GM18517 (cell line): ENCODE measurements around the gene SUPT3H.

Source experiments
- ATAC-seq: cut with Tn5 transposase; IDR thresholded peaks from one replicate; pipeline ENCODE4 v1.9.1; 2021; ENCODE audit warnings: mild to moderate bottlenecking, moderate library complexity; ENCODE audit not compliant: unreplicated experiment

Gene SUPT3H

DNA sequence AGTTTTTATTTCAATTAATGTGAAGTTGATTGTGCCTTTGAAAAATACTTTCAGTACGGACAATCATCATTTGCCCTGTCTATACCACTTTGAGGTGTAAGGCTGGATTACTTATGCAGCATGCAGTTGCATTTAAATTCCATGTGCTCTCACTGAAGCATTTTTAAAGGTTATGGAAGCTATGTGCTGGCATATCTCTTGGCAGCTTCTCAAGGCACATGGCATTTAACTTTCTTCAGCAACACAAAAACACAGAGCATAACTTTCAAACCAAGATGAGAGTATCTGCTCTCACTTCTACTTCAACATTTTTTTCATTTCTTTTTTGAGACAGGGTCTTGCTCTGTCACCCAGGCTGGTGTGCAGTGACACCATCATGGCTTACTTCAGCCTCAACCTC is 410.3 kb downstream of the SUPT3H start:
- ATAC-seq: no peak

DNA sequence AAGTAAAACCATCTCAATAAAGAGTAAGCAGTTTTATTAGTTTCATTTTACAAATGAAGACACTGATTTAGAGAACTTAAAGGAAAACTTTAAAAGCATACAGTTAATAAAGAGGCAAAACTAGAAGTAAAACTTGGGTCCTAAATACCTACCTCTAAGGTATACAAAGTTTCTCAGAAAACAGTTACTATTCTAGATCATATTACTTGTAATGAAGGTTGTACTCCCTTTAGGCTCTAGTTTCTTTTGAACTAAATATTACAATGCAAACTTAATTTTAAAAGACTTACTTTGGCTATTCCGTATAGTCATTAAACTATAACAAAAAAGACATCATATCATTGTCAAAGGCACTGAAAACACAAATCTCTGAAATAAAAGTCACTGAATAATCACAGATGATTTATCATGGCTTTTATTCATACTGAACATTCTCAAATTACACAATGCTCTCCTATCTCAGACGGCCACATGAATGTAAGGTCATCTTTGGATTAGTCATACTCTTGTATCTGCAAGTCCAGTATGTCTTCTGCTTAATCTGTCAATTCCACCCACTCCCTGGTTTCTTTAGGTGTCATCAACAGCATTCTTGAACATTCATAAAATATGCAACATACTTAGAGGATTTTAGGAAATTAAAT is 411.2 kb downstream of the SUPT3H start:
- no peak for ATAC-seq

DNA sequence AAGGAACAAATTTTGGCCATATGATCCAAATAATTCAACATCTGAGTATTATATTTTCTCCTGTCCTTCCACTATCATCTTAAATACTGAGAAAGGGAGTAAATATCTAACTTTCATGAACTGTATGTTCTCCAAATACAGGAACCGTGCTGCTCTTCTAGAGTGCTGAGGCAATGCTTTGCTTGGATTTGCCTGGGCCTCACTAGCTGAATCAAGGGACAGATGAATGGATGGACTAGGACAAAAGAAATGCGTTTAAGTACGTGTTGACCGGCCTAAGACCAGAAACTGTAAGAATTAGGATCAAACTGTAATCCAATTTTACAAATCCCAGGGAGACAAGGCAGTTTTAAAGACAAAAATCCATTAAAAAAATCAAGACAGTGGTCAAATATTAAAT is 412.0 kb downstream of the SUPT3H start:
- no peak for ATAC-seq

DNA sequence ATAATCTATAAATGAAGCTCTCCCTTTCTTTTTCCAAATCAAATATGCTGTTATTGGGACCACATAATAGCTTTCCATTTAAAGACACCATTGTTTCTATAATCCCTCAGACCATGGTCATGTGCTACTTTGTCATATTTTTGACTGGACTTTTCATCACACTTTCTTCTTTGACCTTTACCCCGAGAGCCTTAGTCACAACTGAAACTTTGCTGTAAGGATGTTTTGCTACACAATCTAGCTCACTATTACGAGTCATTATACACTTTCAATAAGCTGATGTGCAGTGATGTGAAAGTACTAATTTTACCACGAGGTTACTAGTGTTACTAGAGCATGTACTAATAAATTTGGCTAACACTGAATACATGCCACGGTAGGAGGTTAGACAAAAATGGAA is 416.8 kb downstream of the SUPT3H start:
- no peak for ATAC-seq

DNA sequence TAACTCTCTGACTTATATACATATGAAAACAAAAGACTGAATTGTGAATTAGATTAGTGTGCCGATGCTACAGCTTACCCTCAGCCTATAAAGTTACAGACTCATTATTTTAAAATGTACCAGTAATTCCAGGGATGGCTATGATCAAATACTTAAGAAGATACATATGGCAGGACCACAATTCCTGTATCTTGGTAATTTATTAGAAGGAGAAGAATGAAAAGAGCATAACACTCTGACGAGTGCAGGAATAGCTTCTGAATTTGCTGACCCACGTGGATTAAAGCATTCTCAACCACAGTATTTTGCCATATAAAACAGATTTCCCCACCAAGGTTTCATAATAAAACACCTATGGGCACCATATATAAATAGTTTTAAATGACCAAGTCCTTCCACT is 418.1 kb downstream of the SUPT3H start:
- ATAC-seq: no peak

DNA sequence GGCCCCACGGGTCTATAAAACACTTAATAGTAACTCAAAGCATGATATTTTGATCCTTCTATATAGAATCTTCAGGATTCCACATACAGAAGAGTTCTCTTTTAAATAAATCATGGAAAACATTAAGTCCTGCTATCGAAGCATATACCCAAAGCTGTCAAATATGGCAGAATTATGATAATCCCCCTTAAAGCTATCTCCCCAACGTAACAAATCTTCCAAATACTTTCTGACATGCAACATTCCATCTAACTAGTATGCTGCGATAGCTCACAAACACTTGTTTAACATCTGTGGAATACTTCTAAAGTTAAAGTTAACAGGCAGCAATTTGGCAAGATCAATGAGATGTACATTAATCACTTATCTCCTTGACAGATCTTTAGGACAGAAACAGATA is 420.6 kb downstream of the SUPT3H start:
- no peak for ATAC-seq

DNA sequence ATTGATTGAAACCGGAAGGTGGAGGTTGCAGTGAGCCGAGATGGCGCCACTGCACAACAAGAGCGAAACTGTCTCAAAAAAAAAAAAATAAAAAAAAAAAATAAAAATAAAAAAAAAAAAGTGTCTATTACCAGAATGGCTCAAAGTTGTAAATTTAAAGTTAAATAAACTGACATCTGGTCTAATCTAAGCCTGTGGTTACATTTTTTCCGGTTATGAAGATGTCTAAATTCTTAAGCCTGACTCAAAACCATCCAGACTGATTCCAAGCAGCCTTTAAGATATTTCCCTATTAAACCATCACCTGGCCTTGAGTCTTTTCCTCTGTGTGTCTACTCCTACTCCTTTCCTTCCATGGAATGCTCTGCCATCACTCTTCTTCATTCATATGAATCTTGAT is 421.3 kb downstream of the SUPT3H start:
- no peak for ATAC-seq

DNA sequence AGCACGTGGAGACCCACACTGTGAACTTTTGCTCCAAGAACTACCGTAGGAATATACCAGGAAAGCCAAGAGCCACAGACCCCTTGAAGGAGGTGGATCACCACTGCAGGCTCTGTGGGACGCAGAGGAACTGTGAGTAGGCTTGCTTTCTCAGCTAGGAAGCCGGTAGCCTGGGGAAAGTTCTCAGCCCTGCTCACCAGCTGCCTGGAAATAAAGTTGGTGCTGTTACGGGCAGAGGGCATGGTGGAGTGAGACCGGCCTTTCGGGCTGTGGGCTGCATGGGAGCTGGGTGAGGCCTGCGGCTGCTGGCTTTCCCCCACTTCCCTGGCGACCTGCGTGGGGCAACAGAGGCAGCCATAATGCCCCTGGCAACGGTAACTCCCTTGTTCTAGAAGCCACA is 422.6 kb downstream of the SUPT3H start:
- ATAC-seq: no peak

DNA sequence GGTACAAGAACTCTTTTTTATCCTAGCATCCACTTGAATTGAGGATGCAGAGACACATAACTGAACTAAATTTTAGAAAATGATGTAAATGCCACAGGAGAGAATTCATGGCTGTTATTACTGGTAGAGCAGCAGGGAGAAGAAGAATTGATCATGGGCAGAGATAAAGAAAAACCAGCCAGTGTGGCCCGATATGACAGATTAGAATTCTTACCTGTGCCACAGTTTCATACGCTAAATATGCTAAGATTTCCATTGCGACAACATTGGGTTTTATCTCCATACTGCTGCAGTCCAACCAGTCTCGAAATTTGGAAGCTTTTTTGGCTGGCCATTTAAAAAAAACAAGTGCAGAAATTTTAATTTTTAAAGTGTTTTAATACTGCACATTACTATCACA is 423.5 kb downstream of the SUPT3H start:
- ATAC-seq: no peak

DNA sequence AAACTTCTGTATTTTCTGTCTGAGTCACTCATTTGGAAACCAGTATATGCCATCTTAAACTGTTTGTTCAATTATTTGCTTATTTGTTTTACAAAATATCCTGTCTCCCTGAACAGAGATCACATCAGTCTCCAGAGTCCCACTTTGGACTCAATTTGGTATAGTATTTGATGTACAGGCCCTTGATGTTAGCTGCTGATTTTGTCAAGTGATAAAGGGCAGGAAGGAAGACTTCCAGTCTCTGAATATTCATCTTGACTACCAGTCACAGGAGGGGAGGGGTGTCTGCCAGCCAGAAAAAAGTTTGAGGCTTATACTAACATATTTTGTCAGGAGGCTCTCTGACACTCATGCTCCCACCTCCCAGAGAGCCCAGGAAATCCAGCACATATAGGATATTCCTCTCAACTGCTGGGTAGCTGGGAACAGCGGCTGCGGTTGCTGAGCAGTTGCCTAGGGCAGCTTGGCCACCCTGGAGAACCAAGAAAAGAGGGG is 426.4 kb downstream of the SUPT3H start:
- no peak for ATAC-seq

DNA sequence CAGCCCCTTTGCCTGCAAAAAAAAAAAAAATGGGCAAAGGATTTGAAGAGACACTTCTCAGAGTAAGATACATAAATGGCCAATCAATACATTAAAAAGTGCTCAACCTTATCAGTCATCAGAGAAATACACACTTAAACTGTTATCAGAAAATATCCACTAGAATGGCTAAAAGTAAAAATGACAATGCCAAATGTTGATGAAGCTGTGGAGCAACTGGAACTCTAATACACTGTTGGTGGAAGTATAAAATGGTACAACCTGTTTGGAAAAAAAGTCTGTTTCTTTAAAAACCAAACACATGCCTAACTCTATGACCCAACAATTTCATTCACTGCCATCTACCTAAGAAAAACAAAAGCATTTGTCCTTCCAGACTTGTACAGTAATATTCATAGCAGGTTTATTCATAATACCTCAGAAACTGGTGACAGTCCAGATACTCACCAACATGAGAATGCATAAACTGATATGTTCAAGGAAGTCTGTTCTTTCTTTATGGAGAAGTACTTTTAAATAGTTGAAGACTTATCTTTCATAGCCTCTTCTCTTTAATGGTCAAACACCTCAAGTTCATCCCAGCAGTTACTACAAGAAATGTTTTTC is 428.0 kb downstream of the SUPT3H start:
- ATAC-seq: no peak

DNA sequence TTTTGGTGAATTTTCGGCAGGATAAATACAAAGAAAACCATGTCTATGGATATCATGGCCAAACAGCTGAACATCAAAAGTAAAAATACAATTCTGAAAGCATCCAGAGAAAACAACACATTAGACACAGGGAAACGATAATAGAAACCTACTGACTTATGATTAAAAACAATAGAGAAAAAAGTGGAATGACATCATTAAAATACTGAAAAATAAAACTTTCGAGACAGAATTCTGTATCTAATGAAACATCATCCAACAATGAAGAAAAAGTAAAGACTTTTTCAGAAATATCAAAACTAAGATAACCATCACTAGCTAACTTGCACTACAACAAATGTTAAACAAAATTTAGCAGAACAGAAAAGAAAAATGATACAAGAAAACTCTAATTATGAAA is 434.2 kb downstream of the SUPT3H start:
- ATAC-seq: no peak

DNA sequence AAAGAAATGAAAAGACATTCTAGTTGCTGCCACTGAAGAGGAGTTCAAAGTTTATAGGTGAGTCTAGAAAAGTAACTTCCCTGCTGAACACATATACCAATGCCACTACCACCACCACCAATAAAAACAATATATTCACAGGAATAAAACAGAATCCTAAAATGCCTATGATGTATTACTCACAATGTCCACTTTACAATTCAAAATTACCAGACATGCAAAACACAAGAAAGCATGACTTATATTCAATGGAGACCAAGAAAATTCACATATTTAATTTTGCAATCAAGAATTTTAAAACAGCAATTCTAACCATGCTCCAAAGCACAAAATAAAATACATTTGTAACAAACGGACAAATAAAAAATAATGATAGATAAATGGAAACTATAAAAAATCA is 434.9 kb downstream of the SUPT3H start:
- no peak for ATAC-seq

DNA sequence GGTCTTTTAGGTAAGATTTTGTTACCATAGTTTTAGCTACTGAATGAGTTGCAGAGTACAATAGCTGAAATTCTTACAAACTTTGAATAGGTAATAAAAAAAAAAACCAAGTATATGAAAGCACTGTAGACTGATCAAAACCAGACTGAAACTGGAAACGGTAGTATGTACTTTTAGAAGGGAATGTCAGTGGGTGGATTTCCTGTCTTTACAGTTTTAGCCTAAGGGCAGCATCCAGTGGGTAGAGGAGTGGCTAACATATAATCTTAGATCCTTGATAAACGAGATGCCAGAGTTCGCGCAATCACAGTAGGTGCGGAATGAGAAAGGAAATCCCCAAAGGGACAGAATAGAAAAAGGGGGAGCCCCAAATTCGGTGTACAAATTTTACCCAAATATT is 435.5 kb downstream of the SUPT3H start:
- ATAC-seq: no peak

DNA sequence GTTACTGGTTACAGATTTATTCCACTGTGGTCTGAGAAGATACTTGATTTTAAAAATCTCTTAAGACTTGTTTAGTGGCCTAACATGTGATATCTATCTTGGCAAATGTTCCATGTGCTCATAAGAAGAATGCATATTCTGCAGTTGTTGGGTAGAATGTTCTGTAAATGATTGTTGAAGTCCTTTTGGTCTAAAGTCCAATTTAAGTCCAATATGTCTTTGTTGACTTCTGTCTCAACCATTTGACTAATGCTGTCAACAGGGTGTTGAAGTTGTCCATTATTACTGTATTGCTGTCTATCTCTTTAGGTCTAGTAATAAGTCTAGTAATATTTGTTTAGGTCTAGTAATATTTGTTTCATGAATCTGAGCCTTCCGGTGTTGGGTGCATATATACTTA is 437.4 kb downstream of the SUPT3H start:
- no peak for ATAC-seq

DNA sequence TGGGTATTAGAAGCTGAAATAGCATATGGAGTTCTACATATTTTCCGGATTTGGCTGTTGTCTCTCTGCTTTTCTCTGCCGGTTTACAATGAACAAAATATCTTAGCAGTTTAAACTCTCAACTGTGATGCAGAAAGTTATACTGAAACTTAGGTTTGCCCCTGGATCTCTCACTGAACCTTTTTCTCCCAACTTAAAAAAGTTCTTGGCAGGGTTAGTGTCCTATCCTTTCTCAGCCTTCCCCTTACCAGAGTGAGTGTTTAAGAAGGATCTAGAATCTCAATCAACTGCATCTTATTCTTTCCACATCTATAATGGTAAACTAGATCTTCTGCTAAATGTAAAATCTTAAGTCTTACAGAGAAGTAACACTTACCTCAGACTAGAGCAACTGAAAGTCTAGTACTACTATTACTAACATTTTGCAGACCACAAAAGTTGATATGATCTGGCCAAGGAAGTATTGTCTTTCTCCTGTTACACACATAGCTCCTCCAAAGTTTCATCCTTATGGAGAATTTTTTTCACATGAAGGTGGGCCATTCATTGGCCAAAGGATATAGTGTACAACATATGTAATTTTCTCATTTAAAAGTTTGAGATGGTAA is 441.9 kb downstream of the SUPT3H start:
- ATAC-seq: no peak

DNA sequence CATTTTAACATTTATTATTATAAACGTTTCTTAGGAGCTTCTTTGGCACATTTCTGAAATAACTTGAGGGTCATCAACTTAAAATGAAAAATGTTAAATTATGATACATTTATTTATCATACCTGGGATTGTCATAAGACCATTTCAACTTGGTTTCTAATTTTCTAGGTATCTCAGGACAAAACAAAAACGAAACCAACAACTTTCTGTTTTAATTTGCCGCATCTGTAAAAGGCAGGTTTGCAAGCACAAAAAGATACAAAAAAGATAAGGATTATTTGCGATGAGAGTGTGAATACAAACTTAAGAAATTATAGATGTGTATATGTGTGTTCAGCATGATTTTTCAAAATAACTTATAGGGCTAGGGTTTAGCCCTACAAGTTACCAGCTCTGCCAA is 444.6 kb downstream of the SUPT3H start:
- no peak for ATAC-seq

DNA sequence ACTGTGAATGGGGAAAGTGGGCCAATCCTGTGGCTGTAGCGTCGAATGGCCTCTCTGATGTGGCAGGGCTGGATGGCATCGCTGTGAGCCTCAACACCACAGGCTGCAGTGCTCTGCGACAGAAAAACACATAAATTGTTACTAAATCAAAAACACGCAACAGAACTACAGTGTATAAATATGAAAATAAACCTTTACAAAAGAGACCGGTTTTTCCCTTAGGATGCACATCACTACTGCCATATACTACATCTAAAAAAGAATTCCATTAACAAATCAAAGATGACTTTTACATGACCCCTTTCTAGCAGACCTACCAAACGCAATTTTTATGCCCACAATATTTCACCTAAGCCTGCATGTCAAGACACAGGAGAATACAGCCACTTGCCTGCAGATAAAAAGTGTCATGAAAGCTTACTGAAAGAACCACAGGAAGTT is 445.1 kb downstream of the SUPT3H start:
- no peak for ATAC-seq

DNA sequence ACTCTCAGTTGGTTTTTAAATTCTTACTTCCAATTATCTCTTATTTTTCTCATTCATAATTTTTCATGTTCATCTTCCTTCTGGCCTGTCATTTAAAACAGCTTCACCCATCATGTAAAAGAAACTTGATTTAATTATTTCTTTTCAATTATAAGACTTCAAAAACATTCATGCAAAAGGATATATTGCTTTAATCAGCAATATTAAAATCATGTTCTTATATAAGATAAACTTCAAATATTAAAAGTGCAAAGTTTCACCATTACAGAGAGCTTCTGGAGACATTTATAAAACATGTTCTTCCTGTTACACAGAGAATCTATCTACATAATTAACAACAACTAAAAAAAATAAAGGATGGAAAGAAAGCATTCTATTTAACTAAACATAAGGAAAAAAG is 446.3 kb downstream of the SUPT3H start:
- ATAC-seq: no peak

DNA sequence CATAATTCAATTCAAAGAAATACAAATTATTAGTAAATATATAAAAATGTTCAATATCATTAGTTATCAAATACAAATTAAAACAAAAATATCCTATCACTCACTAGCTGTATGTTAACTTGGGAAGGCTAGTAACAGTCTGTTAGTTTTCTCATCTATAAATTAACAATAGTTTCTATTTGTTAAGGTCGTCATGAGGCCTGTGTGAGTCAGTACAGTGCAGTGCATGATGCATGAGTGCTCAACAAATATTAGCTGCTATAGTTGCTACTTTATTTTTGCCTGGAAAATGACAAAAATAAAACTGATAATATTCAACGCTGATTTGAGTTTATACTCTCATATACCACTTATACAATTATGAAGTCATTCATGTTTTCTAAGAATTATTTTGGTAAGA is 451.2 kb downstream of the SUPT3H start:
- no peak for ATAC-seq

DNA sequence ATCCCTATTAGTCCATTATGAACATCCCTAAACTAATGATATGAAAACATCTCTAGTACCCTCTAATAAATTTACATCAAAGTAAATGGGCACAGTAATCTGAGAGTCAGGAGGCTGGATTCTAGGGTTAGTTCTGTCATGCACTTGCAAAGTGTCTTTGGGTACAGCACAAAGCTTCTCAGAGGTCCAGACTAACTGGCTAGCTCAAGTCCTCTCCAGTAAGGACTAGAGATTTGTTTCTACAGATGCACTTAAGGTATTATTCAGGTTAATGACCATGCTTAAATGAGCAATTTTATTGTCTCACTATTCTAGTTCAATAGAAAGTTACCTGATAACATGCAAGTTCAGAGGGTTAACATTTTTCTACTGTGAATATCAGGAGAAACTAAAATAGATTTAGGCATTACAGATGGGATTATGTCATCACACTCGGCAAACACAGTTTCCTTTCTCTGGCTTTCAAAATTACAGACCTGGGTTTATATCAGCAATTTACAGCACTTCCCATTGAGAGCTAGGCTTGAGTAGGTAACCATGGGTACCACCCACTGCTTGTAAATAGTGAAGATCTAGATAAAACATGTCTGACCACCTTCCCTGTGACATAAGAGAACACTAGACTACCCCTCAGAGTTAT is 452.5 kb downstream of the SUPT3H start:
- ATAC-seq: no peak

DNA sequence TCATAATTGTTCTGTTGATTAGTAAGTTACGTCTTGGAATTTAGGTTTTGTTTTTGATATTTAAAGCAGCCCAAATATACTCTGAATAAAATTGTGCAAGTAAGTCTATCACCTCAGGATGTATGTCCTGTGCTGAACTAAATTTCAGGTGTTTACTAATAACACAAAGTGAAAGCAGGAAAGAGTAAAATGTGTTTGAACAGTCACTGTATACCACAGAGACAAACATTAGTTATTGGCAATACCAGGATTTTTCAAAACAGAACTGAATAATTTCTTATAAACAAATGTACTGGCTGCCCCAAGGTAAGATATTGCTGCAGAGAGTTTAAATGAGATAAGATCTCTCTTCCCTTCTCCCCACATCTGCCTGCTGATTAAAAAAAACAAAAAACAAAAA is 454.3 kb downstream of the SUPT3H start:
- ATAC-seq: no peak
